GM13976 (cell line): ENCODE measurements around the gene ST7L.

Source experiments
- DNase-seq: peaks from one replicate; pipeline ENCODE4 v3.0.0; 2012; ENCODE audit warnings: low spot score
- CTCF ChIP-seq: IDR thresholded peaks from 2 replicates; pipeline ENCODE4 v1.5.1; 2012; ENCODE audit warnings: borderline replicate concordance, mild to moderate bottlenecking; ENCODE audit not compliant: insufficient read depth; ENCODE audit errors: extremely low read depth, missing control alignments, control extremely low read depth
- in situ Hi-C: fragments of 300-500 bp; cut with MboI; formaldehyde crosslinking; loops from one replicate; pipeline ENCODE4 v1.12.0; 2022; ENCODE audit warnings: low sequenced_read_pairs, mixed read lengths, inconsistent platforms; ENCODE audit not compliant: unreplicated experiment

The ST7L gene

GRCh38 chr1:112638110-112638428 is 19.1 kb upstream of the ST7L start:
- TF ChIP-seq CTCF, result no peak

GRCh38 chr1:112637254-112638109 is 18.5 kb upstream of the ST7L start:
- no peak for TF ChIP-seq CTCF
- no peak for DNase-seq
- in situ Hi-C loops, result no loop called here

More at GRCh38 chr1:112638110-112638428, 19.1 kb upstream of the ST7L start:
- in situ Hi-C loops, result no loop called here
- no peak for DNase-seq

GRCh38 chr1:112636597-112637253 is 17.8 kb upstream of the ST7L start:
- peak; percentile 32 for DNase-seq
- no peak for TF ChIP-seq CTCF

GRCh38 chr1:112636056-112636455 is 17.1 kb upstream of the ST7L start:
- no peak for TF ChIP-seq CTCF
- in situ Hi-C loops, result no loop called here

More at GRCh38 chr1:112636597-112637253, 17.8 kb upstream of the ST7L start:
- in situ Hi-C loops, result no loop called here

GRCh38 chr1:112634367-112634766 is 15.4 kb upstream of the ST7L start:
- TF ChIP-seq CTCF, result no peak
- DNase-seq, result no peak

More at GRCh38 chr1:112636056-112636455, 17.1 kb upstream of the ST7L start:
- no peak for DNase-seq

GRCh38 chr1:112633628-112634027 is 14.7 kb upstream of the ST7L start:
- no peak for DNase-seq
- in situ Hi-C loops, result no loop called here
- TF ChIP-seq CTCF, result no peak

More at GRCh38 chr1:112634367-112634766, 15.4 kb upstream of the ST7L start:
- in situ Hi-C loops, result no loop called here
